ENCODE measurements around the gene GALNT2. TPM values are rescaled to one million over a fixed set of nuclear protein-coding genes. Genes with fewer than 3 reads are reported as not detected.

The GALNT2 gene
- total and polyA plus RNA-seq, 2 experiments from 2014 or later: 17.8 to 48.3 TPM

DNA sequence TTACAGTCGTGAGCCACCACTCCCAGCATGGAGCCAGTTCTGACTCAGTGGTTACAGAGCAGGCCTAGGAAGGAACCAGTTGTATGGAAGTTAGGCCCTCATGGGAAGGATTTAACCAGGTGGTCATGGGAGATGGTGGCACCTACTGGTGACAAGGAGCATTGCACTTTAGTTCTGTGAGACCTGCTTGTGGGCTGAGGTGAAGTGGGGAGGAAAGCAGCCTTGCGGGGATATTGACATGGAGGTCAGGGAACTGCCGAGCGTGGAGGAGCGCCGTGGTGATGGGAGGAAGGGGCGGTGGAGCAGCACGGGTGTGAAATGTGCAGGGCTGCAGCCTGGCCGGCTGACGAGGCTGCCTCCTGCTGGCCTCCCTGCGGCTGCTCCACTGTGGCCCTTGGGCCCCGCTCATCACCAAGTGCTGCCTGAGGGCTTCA, 100.4 kb downstream of the GALNT2 start:
- H3K9me3 Mint-ChIP-seq: peaks cover 10% of the 10 kb centered on the region; the same call in 2 of the 3 replicates

DNA sequence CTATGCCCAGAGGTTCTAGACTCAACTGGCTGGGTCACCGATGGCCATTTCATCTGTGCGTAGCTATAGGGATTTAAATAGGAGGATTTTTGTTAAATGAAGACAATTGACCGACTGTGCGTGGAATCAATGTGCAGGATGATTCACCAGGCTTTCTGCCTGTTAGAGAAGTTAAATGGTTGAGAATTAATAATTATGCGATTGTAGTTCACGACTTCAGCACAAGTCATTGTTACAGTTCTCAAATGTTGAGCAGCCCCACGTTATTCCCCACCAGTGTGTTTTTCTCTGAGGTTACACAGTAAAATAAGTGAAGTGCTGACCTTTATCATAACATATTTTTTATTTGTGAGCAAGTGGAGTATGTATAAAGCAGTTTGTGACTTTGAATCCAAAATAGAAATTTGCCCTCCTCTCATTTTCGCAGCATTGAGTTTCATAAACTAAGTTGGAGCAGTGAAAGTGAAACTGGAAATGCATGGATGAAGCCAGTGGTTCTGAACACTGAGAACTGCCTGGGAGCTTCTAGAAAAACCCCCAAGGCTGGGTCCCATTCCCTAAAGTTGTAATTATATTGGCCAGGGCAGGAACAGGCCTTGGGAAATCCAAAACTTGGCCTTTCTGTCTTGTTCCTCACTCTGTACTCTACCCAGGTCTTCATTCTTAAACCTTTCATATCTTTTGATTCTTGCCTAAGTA, 102.6 kb downstream of the GALNT2 start:
- no peak overlapping the region for H3K4me3 Mint-ChIP-seq
- Histone ChIP-seq H3F3A (replicated peaks; ENCODE audit: low read depth) (no peaks in the 10 kb centered on the region), H3K9me2 (ENCODE audit: insufficient read depth) (no peaks in the 10 kb centered on the region), H3K36me3 (ENCODE audit: insufficient read depth) (no peaks in the 10 kb centered on the region), H3K27ac (ENCODE audit: low read depth) (no peak overlapping the region), H3K79me2 (replicated peaks; ENCODE audit: insufficient read depth) (peaks cover 35% of the 10 kb centered on the region), H3K4me1 (ENCODE audit: insufficient read depth) (peaks cover 6% of the 10 kb centered on the region), H3K4me2 (no peak overlapping the region), H3K27me3 (ENCODE audit: insufficient read depth) (no peaks in the 10 kb centered on the region), H2AFZ (no peak overlapping the region), H4K20me1 (replicated peaks; ENCODE audit: insufficient read depth) (no peaks in the 10 kb centered on the region), H3K4me3 (no peak overlapping the region)
- H3K27ac Mint-ChIP-seq: no peak overlapping the region
- no peak for DNase-seq (ENCODE audit: low spot score)
- peaks cover 10% of the 10 kb centered on the region; the same call in 2 of the 3 replicates for H3K9me3 Mint-ChIP-seq
- H3K4me1 Mint-ChIP-seq: peaks cover 40% of the 10 kb centered on the region
- peaks cover 2% of the 10 kb centered on the region for H3K27me3 Mint-ChIP-seq (ENCODE audit: insufficient read depth, low read depth, poor library complexity)
- peaks cover 7% of the 10 kb centered on the region; the same call in 2 of the 3 replicates for H3K36me3 Mint-ChIP-seq (ENCODE audit: low read depth)
- no peak for ATAC-seq
- TF ChIP-seq, protein P1, sequence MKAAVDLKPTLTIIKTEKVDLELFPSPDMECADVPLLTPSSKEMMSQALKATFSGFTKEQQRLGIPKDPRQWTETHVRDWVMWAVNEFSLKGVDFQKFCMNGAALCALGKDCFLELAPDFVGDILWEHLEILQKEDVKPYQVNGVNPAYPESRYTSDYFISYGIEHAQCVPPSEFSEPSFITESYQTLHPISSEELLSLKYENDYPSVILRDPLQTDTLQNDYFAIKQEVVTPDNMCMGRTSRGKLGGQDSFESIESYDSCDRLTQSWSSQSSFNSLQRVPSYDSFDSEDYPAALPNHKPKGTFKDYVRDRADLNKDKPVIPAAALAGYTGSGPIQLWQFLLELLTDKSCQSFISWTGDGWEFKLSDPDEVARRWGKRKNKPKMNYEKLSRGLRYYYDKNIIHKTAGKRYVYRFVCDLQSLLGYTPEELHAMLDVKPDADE (IDR thresholded peaks at IDR 0.05): no peak
- no peak for TF ChIP-seq ZNF114 (CRISPR knock-in tag; IDR thresholded peaks at IDR 0.05)
- no peak for TF ChIP-seq POLR2AphosphoS5 (IDR thresholded peaks at IDR 0.05; ENCODE audit: low read depth)
- TF ChIP-seq STAT1 (IDR thresholded peaks at IDR 0.05; ENCODE audit: unreplicated experiment): no peak
- no peak for TF ChIP-seq EZH2phosphoT487 (IDR thresholded peaks at IDR 0.05; ENCODE audit: unreplicated experiment)
- TF ChIP-seq, protein P2, sequence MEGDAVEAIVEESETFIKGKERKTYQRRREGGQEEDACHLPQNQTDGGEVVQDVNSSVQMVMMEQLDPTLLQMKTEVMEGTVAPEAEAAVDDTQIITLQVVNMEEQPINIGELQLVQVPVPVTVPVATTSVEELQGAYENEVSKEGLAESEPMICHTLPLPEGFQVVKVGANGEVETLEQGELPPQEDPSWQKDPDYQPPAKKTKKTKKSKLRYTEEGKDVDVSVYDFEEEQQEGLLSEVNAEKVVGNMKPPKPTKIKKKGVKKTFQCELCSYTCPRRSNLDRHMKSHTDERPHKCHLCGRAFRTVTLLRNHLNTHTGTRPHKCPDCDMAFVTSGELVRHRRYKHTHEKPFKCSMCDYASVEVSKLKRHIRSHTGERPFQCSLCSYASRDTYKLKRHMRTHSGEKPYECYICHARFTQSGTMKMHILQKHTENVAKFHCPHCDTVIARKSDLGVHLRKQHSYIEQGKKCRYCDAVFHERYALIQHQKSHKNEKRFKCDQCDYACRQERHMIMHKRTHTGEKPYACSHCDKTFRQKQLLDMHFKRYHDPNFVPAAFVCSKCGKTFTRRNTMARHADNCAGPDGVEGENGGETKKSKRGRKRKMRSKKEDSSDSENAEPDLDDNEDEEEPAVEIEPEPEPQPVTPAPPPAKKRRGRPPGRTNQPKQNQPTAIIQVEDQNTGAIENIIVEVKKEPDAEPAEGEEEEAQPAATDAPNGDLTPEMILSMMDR (conservative IDR thresholded peaks at IDR 0.05; ENCODE audit: low read depth in 2 of 2): no peak
- TF ChIP-seq JUNB (IDR thresholded peaks at IDR 0.05; ENCODE audit: unreplicated experiment): no peak
- TF ChIP-seq CREB1 (CRISPR knock-in tag; IDR thresholded peaks at IDR 0.05; ENCODE audit: low read depth): no peak
- TF ChIP-seq NANOG (IDR thresholded peaks at IDR 0.05; ENCODE audit: borderline replicate concordance): no peak
- TF ChIP-seq EZH2 (IDR thresholded peaks at IDR 0.05; ENCODE audit: low read depth, unreplicated experiment): no peak
- no peak for TF ChIP-seq ZNF331 (CRISPR knock-in tag; IDR thresholded peaks at IDR 0.05; ENCODE audit: low read depth)

More for the DNA sequence above, 100.4 kb downstream of the GALNT2 start:
- Histone ChIP-seq H3K4me1 (ENCODE audit: insufficient read depth) (peaks cover 6% of the 10 kb centered on the region), H3K79me2 (replicated peaks; ENCODE audit: insufficient read depth) (peaks cover 40% of the 10 kb centered on the region), H3K4me2 (no peak overlapping the region), H3K27me3 (ENCODE audit: insufficient read depth) (no peaks in the 10 kb centered on the region), H3K4me3 (no peak overlapping the region), H2AFZ (no peak overlapping the region), H3K27ac (ENCODE audit: low read depth) (no peak overlapping the region), H3K9me2 (ENCODE audit: insufficient read depth) (0 out of 2 replicates have a peak, but pooled peaks cover 4% of the 10 kb centered on the region), H3K36me3 (ENCODE audit: insufficient read depth) (no peaks in the 10 kb centered on the region), H3F3A (replicated peaks; ENCODE audit: low read depth) (no peaks in the 10 kb centered on the region), H4K20me1 (replicated peaks; ENCODE audit: insufficient read depth) (peaks cover 6% of the 10 kb centered on the region)
- TF ChIP-seq EZH2phosphoT487 (IDR thresholded peaks at IDR 0.05; ENCODE audit: unreplicated experiment): no peak
- TF ChIP-seq, protein P2 (conservative IDR thresholded peaks at IDR 0.05; ENCODE audit: low read depth in 2 of 2): peak; percentile 74 to 87
- H3K36me3 Mint-ChIP-seq (ENCODE audit: low read depth): peaks cover 7% of the 10 kb centered on the region; the same call in 2 of the 3 replicates
- no peak overlapping the region for H3K4me3 Mint-ChIP-seq
- peaks cover 31% of the 10 kb centered on the region for H3K4me1 Mint-ChIP-seq
- H3K27ac Mint-ChIP-seq: no peak overlapping the region
- H3K27me3 Mint-ChIP-seq (ENCODE audit: insufficient read depth, low read depth, poor library complexity): peaks cover 2% of the 10 kb centered on the region
- peak; percentile 68 for ATAC-seq
- peak; percentile 81 for DNase-seq (ENCODE audit: low spot score)

Data from GM23338 (cell line).